HG03457 (cell line): Measurements from ENCODE around the gene DLK1.

Experiments used
- ATAC-seq: cut with Tn5 transposase; IDR thresholded peaks from one replicate; pipeline ENCODE4 v1.9.1; 2021; ENCODE audit warnings: moderate number of reproducible peaks; ENCODE audit not compliant: unreplicated experiment

The DLK1 gene

DNA sequence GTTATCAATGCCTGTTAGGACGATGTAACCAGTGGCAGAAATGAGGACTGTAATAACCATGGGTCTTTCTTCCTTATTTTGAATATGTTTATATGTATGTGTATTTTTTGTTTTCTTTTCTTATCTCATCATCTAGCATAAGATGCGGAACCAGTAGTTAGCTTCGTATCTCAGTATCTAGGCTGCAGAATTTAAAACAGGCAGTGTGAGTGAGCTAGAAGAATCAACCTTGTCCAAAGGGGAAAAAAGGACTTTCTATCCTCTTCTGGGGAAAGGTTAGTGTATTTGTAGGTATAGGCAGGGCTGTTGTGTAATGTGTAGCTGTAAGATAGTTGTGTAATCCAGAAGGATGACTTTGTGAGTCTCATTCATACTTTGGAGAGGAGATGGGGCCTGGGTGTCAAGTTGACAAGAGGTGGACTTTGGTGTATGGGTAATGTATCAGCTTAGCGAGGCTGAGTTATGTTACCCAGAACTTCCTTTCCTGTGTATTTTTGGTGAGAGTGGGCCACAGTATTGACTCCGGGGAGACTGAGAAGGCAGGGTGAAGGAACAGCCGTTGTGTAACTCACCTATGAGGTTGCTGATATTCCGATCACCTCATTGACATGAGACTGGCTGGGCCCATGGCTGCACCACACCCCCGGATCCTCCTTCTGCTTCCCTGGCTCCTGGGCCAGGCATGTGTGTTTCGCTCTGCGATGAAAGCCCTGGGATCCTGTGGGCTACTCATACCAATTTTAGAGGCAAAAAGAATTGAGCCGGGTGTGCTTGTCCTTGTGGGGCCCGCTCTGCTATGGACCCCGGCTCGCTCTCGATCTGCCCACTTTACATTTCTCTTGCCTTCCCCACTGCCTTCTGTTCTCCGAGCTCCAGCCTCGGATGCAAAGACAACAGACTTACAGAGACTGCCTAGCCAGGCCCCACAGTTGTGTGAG lies 24.3 kb downstream of the DLK1 start:
- ATAC-seq, result no peak

DNA sequence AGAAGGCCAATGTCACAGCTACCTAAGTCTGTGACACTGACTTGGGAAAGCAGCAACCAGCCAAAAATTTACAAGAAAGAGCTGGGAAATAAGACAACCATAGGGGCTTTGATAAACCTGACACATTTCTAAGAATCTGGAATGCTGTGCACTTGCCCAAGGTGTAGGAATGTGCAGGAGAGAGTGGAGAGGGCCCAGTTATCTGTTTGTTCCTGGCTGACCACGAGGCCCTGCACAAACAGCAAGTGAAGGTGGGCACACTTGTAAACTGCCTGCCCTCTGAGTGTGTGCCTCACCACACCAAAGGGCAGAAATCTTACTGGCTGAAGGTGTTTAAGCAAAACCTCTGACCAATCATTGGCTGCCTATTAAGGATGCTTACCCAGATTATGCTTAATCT lies 27.3 kb downstream of the DLK1 start:
- no peak for ATAC-seq

DNA sequence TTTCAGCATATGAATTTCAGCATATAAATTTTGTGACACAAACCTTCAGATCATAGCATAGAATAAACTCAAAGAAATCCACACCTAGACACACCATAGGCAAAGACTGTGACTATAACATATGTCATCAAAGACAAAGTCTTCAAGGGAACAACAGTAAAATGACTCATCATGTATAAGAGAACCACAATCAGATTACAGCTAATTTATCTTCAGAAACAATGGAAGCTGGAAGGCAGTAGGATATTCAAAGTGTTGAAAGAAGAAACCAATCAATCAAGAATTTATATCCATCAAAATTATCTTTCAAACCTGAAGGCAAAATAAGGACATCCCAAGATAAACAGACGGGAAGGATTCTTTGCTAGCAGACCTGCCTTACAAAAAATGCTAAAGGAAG lies 29.0 kb downstream of the DLK1 start:
- no peak for ATAC-seq

- ATAC-seq, result no peak
These were observed 34.8 kb downstream of the DLK1 start for GRCh38 chr14:100761481-100761880.

- ATAC-seq, result no peak
These were observed 35.4 kb downstream of the DLK1 start for GRCh38 chr14:100762089-100762515.

DNA sequence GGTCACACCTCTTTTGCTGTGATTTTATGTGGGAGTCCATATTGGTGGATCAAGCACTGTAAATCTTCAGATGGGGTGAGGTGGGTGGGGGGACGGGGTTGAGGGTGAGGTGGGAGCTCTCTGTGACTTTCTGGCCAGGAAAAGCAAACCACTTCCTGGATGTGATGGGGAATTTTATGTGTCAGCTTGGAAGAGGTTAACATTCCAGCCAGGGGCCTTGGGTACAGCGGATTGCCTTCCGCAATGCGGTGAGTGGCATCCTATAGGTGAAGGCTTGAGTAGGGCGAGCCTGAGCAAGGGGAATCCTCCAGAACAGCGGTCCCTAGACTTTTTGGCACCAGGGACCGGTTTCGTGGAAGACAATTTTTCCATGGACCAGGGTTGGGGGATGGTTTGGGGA lies 36.2 kb downstream of the DLK1 start:
- no peak for ATAC-seq

- no peak for ATAC-seq
These were observed 37.9 kb downstream of the DLK1 start for GRCh38 chr14:100764471-100765115.

- no peak for ATAC-seq
These were observed 38.6 kb downstream of the DLK1 start for GRCh38 chr14:100765296-100765695.

DNA sequence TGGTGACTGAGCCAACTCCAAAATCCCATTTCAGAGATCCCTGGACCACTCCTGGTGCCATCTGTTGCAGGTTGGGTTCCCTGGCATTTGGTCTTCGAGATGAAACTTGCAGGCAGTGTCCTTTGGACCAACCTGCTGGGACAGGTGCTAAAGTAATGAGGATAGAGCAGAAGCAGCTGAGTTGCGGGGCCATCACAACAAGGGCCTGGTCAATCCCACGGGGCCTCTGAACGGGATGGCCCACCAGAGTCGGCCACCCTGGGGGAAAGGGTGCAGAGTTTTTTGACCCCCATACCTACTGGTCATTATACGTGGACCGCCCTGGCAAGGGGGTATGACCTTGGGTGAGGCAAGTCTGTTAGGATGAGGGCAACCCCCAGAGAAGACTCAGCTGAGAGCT lies 39.3 kb downstream of the DLK1 start:
- no peak for ATAC-seq

GRCh38 chr14:100767003-100767787 lies 40.5 kb downstream of the DLK1 start:
- no peak for ATAC-seq

- no peak for ATAC-seq
These were observed 41.3 kb downstream of the DLK1 start for GRCh38 chr14:100767788-100768536.

- no peak for ATAC-seq
These were observed 42.6 kb downstream of the DLK1 start for GRCh38 chr14:100769035-100769939.

GRCh38 chr14:100770046-100770445 lies 43.4 kb downstream of the DLK1 start:
- no peak for ATAC-seq

GRCh38 chr14:100770605-100771120 lies 44.0 kb downstream of the DLK1 start:
- no peak for ATAC-seq

DNA sequence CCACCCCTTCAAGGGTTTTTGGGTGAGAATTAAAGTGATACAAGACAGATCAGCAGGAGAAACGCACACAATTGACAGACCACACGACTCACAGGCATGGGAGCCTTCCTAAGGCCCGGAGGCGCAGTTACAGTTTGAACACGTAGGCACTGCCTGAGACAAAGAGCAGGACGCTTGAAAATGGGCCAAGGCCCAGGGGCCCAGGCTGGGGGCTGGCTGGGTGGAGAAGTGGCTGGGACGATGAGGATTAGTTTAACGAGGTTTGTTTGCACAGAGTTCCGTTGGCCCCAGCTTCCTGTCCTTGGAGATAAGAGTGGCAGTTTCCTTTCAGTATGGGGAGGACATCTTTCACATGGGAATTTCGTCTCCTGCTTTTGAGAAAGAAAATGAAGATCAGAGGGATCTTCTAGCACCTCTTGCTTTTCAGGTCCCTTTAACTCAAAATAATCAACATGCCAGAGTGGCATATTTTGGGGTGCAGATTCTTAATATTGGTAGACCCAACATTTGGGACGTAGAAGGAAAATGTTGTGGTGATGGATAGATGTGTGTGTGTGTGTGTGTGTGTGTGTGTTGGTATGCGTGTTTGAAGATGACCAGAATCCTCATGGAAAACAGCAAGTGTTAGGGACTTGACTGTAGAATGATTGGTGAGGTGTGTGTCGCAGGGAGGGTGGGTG lies 44.6 kb downstream of the DLK1 start:
- no peak for ATAC-seq

DNA sequence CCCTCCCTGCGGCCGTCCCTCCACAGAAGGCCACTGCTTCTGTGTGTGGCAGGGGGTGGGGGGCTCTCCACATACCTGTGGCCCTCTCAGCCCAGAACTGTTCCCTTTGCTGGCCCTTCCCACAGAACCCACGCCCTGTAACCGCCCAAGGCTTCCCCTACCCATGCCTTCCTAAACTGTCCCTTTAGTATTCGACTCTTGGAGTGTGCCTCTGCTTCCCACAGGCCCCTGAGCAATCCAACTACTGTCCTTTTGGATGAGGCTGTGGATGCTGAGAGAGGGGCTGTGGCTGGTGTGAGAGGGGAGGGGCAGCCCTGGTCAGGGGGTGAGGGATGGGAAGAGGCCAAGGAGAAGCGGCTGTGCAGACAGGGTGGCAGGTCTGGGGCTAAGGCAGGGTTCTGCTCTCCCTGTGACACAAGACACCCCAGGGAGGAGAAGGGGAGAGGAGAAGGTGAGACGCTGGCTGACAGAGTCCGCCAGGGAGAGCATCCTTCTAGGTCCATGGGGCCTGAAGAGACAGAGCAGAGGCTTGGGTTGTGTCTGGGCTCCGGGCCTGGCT lies 46.0 kb downstream of the DLK1 start:
- no peak for ATAC-seq

DNA sequence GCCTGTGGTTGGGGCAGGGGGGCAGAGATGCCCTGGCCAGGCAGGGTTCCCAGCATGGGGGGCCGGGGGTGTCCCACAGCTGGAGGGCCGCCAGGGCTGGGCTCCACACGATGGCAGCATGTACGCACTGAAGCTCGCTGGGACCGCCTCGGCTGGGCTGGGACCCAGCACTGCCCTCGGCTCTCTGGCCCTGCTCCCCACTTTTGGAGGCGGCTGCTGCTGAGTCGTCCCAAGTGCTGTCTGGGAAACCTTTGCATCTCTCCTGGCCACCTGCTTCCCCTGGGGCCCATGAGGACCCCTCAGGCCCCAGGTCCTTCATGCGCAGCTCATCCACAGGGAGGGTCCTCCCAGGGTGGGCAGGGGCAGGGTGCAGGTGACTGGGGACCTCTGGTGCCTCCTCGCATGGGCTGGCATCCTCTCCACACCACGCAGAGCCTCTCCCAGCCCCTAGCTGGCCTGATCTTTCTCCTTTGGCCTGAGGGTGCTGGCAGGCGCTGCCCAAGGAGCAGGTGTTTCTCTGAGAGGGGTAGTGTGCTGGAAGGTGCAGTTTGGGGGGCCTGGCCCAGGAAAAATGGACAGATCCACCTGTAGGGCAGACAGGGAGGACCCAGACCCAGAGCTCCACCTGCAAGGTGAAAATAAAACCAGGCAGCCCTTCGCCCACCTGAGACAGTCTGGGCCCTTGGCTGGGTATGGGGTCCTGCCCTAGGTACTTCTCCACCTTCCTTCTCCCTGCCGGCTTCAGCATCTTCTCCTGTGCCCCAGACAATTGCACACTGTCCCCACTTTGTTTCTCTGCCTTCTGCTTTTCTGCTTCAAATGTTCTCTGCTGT lies 46.9 kb downstream of the DLK1 start:
- ATAC-seq, result no peak

DNA sequence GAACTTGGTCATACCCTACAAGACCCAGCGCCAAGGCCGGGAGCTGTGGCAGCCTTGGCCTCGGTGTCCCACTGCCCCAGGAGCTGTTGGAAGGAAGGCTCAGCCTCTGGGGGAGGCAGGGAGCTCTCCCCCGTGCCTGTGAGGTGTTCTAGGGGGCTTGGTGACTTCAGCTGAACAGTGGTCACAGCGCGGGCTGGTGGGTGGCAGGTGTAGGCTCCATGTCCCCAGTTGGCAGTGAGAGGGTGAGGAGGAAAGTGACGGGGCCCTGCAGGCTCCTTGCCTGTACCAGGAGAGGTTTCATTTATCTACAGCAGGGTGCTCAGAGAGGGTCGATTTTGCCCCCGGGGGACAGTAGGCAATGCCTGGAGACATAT lies 47.5 kb downstream of the DLK1 start:
- no peak for ATAC-seq
